GM21825 (cell line): ENCODE measurements around the gene OTUB2.

Experiments used
- ATAC-seq: cut with Tn5 transposase; IDR thresholded peaks from one replicate; pipeline ENCODE4 v1.9.1; 2021; ENCODE audit warnings: mild to moderate bottlenecking, moderate library complexity; ENCODE audit not compliant: unreplicated experiment

OTUB2 gene

DNA sequence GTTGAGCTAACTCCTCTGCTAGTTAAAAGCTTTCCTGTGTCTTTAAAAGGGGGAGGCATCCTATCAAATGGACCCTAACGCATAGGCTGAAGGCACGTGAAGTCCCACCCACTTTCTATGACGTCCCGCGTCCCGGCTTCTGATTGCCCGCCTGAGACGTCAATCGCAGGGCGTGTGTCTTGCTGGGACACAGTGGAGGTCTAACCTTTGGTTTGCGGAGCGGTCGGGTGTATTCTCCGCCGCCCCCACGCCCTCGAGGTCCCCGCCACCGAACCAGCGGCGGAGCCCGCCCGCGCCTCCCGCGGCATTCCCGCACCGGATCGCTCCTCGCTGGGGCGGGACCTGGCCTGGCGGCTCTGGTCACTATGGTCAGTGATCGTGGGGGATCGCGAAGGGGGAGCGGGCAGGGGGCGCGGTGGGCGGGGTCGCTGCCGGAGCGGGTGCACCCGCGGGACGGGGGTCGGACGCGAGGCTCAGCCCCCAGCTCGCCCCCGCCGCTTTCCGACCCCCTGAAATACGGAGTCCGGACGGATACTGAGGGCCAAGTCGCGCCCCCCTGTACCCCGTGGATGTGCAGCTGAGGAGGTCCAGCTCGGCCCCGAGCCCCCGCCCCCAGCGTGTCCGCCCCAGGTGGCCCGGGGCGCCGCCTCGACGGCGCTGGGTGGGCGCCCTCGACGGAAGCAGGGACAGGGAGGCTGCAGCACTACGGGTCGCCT, at the start of gene OTUB2:
Gene OTUB2 (plus strand): TSS at position 168 of the 716 bp plus-strand sequence. CDS start 198 bp downstream, at position 366.
- peak; percentile 98 for ATAC-seq

DNA sequence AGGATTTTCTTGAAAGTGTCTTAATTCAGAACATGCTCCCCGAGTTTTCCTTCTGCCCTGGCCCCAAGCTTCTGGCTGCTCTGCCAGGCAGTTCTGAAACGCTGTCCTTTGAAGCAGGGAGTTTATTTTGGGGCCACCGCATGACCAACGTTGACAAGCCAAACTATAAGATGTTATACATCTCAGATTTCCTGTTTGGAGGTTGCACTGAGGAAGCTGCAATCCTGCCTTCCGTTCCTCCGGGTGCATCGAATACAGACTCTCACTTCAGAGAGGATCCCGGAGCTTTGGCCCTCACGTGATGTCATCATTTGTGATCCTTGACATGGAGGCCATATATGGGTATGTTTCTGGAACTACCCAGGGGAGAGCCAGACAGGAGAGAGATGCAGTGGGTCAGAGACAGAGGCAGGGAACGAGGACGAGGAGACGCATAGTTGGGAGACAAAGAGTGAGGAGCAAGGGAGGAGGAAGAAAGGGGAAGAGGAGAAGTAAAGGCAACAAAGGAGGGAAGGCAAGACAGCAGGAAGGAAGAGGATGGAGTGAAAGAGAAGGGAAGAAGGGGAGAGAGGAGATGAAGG, 49.6 kb upstream of the OTUB2 start, which contains the start of gene ASB2:
Gene ASB2 (minus strand): TSS at position 94 of the 581 bp plus-strand sequence. CDS start 12,031 bp downstream, outside the sequence.
- peak; percentile 7 for ATAC-seq

DNA sequence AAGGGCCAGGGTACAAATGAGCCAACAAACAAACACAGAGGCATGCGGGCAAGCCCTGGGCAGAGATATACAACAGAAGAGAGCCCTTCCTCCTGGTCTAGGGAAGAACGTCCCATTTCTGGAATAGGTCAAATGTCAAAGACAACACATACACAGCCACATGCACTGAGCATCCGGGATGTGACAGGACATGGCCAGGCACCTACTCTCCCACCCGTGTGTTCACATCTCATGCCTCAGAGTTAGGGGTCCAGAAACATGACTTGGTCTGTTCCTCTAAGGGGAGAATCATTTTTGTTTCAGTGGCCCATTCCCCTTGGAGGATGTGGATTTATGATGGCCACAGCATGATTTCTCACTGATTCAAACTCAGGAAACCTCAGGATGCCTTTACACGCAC, 49.0 kb upstream of the OTUB2 start:
- ATAC-seq: no peak

DNA sequence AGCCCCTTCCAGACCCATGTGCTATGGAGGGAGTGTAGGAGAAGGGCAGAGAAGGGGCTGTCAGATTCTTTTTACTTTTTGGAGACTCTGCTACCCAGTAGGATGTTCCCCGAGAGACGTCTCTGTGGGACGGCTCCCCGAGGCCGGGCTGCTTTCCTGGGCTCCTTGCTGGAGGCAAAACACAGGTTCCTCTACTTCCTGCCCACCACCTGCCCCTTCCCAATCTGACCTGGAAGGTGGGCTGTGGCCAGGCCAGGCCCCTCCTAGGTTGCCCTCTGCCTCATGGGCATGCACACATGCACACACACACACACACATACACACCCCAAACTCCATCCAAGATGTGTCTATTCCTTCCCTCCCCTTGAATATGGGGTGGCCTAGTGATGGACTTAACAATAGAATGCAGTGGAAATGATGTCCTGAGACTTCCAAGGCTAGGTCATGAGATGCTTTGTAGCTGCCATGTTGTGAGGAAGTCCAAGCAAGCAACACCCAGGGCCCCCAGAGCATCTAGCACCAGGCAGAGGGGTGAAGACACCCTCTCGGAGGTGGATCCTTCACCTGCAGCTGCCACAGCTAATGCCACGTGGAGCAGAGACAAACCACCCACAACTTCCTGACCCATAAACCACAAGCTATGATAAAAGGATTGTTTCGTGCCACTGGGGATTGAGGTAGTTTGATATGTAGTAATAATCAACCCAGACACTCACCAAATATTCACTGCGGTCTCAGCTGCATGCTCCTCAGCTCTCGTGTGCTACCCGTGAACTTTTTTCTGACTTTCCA, 48.2 kb upstream of the OTUB2 start:
- ATAC-seq: peak; percentile 45

DNA sequence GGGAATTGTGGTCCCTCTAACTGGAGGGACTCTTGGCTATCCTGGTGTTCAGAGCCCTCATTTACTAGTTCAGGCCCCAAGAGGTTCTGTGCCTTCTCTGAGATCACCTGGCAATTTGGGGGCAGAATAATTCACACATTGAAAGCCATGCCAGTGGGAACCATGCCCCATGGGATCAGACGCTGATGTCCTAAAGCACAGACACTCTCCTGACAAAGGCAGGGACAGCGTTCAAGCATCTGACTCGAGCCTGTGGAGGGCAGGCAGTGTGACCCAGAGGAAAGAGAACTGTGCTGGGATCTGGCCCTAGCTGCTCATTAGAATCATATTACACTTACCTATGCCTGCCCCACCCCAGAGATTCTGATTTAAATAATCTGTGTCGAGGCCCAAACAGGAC, 47.4 kb upstream of the OTUB2 start:
- ATAC-seq: no peak

DNA sequence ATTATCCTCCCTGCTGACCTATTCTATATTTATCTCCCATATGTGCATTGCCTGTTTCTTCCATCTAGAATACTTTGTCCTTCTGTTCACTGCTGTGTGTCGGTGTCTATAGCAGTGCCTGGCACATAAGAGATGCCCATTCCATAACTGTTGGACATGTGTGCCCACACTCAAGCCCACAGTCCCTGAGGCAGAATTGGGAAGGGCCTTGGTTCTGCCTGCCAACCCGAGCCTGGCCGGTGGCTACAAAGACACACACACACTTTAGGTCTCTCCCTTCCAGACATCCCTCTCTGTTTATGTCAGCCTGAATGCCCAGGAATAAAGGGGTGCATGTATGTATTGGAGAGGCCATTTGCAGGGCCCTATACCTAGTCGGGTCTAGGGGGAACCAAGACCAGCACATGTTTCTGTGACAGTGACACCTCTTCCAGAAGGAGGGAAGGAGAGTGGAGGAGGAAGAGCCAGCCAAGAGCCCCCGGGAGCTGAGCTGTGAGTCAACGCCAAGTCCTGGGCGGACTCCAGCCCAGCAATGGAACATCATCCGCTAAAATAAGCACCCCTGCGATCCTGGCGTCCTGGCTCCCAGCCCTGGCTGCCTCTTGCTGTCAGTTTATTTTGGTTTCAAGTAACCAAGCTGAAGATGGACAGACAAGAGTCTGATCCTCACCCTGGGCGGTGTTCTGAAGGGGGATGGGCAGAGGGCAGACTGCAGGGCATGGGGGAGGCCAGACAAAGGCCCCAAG, 45.5 kb upstream of the OTUB2 start:
- no peak for ATAC-seq

DNA sequence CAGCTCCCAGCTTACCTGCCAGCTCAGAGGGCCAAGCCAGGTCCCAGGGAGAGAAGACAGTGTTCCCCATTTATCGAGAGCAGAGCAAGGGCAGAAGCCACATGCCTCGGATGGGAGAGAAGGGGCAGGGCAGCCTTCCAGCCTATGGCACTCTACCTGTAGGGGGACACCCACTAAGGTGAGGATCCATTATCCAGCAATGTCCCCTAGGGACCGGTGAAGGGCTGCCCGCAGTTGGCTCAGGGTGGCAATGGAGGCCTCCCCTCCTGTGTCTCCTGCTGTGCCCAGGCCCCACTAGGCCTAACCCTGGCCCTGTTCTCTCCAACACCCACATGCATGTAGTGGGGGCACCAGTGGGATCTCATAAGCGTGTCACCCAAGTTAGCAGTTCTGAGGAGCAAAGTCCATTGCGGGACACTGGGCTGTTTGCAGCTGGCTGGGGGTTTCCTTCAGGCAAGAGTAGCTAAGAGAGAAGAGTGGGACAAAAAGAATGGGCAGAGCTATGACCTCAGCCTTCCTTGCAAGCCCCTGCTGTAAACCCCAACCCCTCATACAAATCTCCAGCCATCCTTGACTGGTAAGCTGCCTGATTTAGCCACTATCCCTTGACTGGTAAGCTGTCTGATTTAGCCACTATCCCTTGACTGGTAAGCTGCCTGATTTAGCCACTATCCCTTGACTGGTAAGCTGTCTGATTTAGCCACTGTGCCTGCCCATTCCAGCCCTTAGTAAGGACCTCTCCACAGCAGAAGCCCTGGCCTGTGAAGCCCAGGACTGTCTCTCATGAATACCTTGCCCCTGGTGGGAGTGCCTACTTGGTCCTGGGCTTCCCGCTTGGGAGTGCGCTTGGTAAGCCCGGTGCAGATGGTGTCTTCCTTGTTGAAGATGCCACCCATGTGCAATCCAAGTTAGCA, 44.6 kb upstream of the OTUB2 start:
- ATAC-seq: no peak

DNA sequence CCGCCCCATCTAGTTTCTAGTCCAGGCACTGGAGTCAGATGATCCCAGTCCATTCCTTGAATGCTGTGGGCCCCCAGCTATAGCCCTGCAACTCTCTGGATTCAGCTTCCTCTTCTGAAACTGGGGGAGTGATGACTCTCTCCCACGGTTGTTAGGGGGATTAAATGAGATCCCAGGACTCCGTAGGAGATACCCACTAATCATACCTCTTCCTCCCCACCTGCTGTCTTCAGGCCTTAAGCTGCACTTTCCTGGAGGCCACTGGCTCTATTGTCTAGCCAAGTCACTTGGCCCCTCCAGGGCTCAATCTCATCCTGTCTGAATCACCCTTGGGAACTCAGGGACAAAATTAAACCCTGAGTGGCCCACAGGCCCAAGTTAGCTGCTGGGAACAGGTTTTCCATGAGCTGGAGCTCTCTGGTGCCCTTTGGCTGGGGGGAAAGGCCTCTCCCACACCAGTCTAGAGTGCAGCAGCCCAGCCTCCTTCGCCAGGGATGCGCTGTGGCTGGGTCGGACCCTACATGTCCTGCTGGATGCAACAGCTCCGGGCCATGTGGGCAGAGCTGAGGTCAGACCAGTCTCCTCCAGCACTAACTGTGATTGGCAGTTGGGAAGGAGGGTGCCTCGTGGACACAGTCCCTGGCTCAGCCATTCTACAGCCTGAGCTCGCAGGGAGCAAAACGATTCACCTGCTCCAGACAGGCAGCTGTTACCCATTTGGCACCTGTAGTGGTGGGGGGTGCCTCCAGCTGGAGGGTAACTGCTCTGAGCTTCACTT, 43.7 kb upstream of the OTUB2 start:
- ATAC-seq: no peak

DNA sequence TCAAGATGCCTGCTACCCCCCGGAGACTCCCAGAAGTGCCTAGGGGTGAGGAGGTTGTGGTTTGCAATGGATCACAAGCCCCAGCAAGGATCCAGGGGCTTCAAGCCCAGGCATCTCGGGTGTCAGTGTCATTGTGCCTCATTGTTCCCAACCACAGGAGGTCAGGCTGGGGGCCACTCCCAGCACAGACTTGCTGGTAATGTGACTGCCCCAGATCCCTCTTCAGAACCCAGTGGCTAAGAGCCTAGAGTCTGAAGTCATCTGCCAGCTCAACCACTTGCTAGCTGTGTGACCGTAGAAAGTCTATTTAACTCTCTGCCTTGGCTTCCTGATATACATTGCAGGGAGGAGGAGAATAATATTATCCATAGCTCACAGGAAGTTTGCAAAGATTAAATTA, 42.1 kb upstream of the OTUB2 start:
- ATAC-seq: no peak

DNA sequence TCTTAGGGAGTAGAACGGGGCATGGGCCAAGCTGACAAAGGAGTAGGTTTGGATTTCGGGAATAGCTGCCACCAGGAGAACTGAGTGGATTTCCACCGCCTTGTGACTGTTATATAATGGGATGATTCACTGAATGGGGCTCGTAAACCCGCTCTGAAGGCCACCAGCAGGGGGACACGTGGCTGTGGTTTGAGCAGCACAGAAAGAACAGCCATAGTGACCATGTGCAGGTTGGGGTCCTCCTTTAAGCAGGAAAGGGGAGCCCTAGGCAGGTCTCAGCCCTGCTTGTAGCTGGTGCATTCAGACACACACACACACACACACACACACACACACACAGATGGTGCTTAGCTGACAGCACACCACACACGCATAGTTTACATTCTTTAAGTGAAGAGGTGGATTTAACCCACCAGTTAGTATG, 41.1 kb upstream of the OTUB2 start:
- ATAC-seq: no peak

DNA sequence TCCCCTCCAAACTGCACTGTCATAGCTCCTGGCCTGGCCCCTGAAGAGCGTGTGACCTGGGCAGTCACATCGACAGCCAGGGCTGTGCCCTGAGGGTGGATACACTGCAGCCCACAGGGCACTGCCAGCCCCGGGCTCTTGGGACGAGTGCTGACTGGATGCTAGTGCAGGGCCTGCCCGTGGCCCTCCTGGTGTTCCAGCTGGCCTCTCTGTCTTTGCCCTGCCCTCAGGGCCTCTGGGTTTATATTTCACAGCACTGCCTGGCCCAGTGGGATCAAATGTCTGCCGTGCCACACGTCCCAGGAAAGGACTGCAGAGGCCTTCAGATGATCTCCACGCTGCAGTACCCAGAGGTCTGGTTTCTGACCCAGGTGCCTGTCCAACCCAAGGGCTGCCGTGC, 39.2 kb upstream of the OTUB2 start:
- no peak for ATAC-seq

DNA sequence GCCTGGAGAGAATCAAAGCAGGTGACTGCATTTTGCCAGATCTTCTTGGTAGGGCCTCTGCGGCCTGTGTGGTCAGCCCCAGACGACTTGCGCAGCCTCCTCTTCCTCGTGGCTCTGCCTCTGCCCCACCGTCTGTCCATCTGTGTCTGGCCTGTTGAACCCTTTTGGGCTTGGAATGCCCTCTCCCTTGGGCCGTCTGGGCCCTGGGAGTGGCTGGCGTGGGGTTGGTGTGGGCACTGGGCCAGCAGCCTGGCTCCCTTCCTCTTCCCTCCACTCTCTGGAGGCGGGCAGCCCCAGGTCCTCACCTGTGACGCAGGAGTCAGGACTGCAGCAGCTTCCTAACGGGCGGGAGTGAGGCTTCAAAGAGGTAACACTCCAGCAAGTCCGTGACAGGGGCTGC, 38.8 kb upstream of the OTUB2 start:
- no peak for ATAC-seq

DNA sequence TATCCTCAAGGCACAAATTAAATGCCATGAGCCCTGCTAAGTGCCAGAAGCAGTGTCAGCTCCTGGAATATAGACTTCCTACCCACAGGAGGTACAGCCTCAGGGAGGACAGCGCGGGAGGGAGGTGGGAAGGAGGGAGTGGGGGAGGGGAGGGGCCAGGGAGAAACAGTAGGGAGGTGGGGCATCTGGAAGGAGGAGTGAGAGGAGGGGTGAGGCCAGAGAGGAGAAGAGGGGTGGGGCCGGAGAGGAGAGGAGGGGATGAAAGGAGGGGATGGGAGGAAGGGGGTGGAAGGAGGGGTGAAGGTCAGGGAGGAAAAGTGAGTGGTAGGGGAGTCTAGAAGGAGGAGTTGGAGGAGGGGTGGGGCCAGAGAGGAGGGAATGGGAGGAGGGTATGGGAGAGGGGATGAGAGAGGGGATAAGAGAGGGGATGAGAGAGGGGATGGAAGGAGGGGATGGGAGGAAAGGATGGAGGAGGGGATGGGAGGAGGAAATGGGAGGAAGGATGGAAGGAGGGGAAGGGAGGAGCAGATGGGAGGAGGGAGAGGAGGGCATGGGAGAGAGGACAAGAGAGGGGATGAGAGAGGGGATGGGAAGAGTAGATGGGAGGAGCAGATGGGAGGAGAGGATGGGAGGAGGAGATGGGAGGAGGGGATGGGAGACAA, 38.2 kb upstream of the OTUB2 start:
- ATAC-seq: no peak

DNA sequence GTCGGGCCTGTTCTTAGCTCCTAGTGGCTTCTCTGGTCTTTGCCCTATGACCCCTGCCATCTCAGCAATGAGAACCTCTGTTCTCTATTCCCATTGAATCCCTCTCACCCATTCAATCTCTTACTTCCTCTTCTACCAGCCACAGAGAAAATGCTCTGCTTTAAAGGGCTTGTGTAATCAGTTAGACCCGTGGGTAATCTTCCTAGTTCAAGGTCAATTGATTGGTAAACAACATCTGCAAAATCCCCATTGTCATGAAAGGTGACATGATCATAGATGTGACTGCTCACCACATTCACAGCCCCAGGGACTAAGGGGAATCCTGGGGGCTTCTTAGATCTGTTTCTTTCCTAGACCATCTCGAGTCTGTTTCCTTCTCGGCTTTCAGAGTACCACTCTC, 36.2 kb upstream of the OTUB2 start:
- peak; percentile 57 for ATAC-seq

DNA sequence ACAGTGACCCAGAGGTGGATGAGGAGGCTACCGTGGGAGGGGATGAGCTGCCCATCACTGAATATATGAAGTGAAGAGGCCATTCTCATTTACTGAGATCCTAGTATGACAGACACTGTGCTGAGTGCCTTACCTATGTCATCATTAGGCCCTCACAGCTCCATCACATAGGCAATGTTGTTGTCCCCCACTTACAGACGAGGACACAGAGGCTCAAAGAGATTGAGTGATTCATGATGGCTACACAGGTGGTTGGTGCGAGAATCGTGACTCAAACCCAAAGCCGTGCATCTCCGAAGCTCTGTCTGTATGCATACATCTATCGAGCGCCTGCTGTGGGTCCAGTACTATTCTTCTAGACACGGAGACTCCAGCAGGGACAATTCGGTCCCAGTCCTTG, 34.9 kb upstream of the OTUB2 start:
- ATAC-seq: no peak

DNA sequence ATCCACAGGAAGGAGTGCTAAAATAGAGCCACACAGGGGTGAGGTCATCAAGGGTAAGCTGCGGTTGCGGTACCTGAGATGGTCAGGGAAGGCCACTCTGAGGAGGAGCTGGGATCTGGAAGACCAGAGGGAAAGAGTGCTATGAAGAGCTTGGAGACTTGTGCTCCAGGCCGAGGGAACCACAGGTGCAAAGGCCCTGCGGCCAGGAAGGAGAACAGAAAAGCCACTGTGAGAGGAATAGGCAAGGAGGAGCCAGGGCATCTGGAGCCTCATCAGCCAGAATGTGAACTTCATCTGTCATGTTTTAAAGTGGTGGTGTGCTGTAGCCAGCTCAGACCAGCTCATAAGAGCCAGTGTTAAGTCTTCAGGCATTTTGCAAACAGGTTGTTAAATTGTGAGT, 34.5 kb upstream of the OTUB2 start:
- no peak for ATAC-seq

DNA sequence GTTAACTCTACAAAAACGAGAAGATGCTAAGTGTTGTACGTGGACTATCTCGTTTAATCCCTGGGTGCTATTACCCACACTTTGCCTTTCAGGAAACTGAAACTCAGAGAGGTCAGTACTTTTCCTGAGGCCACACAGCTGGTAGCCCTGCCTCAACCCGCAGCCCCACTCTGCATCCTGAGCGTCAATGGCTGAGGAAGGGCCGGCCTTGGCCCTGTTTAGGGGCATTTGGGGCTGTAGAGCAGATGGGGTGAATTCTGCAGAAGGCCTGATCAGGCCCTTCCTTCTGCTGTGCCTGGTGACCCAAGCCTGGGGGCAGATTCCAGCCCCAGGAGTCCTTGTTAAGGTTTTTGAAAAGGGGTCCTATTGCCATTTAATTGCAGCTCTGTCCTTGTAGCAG, 32.8 kb upstream of the OTUB2 start:
- ATAC-seq: no peak

DNA sequence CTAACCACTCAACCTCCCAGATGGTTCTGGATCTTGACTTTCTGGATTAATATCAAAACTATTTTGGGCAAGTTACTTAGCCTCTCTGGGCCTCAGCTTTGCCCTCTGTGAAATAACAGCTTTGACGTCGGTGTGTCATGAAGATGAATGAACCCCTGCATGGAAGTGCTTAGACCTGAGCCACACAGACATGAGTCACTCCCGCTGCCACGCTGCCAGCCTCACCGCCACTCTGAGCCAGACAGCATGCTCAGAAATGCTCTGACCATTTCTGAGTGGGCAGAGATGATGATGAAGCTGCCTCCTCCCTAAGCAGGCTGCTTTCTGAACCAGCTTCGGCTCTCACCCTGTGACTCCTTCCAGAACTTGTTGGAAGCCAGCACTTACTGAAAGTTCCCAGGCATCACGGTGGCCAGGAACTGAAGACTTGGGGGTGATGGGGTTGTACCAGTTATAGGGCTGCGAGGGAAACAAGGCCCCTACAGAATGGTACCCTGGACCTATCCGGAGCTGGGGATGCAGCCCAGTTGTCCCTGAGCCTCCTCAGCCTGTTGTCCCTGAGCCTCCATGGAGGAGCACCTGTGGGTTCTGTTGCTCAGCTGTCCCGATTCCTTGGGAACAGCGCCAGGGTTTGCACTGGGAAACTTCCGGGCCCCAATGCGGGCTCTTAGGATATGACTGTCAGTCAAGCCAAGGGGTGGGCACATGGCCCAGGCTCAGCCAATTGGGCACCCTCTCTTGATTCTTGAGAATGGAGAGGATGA, 31.0 kb upstream of the OTUB2 start:
- no peak for ATAC-seq
